Esophagus muscularis mucosa (tissue), 4 donors: ENCODE measurements around the gene SIAH2.

Experiments used
- EP300 ChIP-seq: sonication (generic); formaldehyde crosslinking; IDR thresholded peaks from one replicate; pipeline ENCODE4 v1.6.1; 2017; ENCODE audit warnings: antibody characterized with exemption
- POLR2A ChIP-seq: fragments of 450-650 bp; IDR thresholded peaks from one replicate; pipeline ENCODE4 v1.6.1; 2017; ENCODE audit warnings: antibody characterized with exemption, moderate library complexity, mild to moderate bottlenecking, low read depth
- POLR2AphosphoS5 ChIP-seq, 2 donors: sonication (generic); formaldehyde crosslinking; IDR thresholded peaks; one replicate each; pipeline ENCODE4 v1.6.1; 2017; ENCODE audit warnings: antibody characterized with exemption in 2 of 2
- TF ChIP-seq, protein P1 (sequence below), 3 experiments: fragments of 200-600 bp in 2 of 3; fragments of 450-650 bp in 1 of 3; sonication (generic) in 2 of 3; IDR thresholded peaks; one replicate each; pipeline ENCODE4 v1.5.1; 2017 to 2019; ENCODE audit warnings: antibody characterized with exemption in 3 of 3, mild to moderate bottlenecking in 2 of 3, moderate library complexity in 1 of 3

DNA sequence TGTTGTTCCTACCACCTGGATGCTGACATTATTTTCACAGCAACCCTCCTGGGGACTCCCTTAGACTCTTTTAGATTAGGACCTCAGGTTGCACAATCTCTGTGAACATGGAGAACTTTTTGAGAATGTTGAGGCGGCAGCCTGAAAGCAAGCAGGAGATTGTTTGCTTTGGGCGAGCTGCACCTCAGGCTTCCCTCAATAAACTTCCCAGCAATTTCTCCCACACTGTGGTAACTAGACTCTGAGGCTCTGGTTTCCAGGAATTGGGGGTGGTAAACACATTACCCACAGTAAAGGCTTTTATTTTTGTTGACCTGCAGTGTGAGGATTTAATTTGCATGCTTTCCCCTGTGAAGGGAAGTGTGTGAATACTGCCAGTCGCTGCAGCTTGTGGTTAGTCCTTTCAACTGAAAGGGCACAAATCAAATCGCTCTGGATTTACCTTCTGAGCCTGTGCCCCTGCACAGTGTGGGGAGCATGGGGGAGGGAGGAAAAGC is 35.2 kb upstream of the SIAH2 start:
- TF ChIP-seq, protein P1, sequence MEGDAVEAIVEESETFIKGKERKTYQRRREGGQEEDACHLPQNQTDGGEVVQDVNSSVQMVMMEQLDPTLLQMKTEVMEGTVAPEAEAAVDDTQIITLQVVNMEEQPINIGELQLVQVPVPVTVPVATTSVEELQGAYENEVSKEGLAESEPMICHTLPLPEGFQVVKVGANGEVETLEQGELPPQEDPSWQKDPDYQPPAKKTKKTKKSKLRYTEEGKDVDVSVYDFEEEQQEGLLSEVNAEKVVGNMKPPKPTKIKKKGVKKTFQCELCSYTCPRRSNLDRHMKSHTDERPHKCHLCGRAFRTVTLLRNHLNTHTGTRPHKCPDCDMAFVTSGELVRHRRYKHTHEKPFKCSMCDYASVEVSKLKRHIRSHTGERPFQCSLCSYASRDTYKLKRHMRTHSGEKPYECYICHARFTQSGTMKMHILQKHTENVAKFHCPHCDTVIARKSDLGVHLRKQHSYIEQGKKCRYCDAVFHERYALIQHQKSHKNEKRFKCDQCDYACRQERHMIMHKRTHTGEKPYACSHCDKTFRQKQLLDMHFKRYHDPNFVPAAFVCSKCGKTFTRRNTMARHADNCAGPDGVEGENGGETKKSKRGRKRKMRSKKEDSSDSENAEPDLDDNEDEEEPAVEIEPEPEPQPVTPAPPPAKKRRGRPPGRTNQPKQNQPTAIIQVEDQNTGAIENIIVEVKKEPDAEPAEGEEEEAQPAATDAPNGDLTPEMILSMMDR (IDR thresholded peaks at IDR 0.05), result no peak
- TF ChIP-seq POLR2AphosphoS5 (IDR thresholded peaks at IDR 0.05) (no peak), POLR2A (no peak), EP300 (no peak)
